HG03457 (cell line): ENCODE data around the gene RHD.
"Not testable (repeated sequence)": the region's sequence is repeated elsewhere in the genome, so short reads cannot be mapped to it uniquely, and the experiment has no call there.

Experiments used
- ATAC-seq: cut with Tn5 transposase; IDR thresholded peaks from one replicate; pipeline ENCODE4 v1.9.1; 2021; ENCODE audit warnings: moderate number of reproducible peaks; ENCODE audit not compliant: unreplicated experiment

RHD gene

DNA sequence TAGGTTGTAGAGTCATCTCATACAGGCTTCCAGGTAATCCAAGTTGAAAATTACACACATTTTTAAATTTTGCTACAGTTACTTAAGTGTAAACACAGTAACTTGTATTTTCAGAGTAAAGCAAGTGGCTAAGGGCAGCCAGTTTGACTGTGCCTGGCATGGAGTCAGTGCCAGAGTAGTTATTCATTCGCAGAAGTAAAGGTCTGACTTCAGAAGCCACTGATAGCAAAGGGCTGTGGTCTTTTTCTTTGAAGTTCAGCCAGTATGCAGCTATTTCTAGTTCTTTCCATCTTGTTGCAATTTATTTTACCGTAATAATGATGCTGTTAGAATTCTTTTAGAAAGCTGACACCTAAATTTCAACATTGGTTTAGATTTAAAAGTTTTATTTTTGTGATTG is 75.2 kb downstream of the RHD start:
- no peak for ATAC-seq

GRCh38 chr1:25349606-25350005 is 77.3 kb downstream of the RHD start:
- ATAC-seq, result no peak

- no peak for ATAC-seq
These were observed 83.6 kb downstream of the RHD start for GRCh38 chr1:25355841-25356395.

- no peak for ATAC-seq
These were observed 84.1 kb downstream of the RHD start for GRCh38 chr1:25356441-25356840.

DNA sequence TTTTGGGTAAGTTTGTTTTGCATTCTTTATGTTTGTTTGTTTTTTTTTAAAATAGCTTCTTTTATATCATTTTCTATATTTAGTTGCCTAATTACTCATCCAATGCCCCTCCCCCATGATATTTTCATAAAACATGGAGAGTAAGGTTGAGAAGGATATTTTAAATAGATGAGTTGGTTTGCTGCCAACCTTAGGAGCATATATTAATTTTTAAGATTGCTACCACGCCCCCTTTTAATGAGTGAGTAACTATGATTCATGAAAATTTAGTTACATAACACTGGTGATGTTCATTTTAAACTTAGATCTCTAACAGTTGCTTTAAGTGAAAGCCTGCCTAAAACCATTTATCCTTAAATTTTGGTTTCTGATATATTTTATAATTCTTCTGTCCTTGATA is 84.5 kb downstream of the RHD start:
- no peak for ATAC-seq

DNA sequence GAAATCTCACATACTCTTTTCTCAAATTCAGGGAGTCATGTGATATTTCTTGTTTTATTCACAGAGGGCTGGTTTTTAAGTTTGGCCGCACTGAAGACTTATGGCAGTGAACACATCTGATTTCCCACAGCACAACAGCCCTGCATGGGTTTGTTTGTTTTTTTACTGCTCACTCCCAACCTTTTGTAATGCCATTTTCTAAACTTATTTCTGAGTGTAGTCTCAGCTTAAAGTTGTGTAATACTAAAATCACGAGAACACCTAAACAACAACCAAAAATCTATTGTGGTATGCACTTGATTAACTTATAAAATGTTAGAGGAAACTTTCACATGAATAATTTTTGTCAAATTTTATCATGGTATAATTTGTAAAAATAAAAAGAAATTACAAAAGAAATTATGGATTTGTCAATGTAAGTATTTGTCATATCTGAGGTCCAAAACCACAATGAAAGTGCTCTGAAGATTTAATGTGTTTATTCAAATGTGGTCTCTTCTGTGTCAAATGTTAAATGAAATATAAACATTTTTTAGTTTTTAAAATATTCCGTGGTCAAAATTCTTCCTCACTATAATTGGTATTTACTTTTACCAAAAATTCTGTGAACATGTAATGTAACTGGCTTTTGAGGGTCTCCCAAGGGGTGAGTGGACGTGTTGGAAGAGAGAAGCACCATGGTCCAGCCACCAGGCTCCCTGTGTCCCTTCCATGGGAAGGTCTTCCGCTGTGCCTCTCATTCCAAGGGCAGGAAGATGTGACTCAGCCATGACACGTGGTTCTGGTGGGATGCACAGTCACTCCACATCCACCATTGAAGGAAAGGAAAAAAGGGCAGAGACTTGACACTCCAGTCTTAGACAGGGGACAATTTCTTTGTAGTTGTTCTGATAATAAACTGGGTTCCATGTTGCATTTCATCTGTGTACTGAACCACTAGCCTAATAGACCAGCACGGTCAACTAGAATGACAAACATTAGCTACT is 88.6 kb downstream of the RHD start:
- no peak for ATAC-seq

DNA sequence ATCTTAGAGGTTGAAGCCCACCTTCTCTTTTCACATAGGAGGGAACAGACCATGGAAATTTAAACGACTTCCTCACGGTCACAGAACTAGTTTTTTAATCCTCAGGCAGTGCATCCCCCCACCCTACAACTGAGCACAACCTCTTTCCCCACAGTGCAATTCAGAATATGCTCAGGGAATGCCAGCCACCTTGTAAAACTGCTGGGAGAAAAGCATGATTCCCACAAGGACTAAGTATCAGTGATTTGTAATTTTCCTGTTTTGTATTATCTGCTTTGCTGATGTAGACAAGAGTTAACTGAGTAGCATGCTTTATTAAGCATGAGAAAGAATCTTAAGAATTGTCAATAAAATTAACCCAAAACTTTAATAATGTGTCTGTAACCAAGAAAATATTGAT is 89.6 kb downstream of the RHD start:
- ATAC-seq, result no peak

- not testable (repeated sequence) for ATAC-seq
These were observed 90.6 kb downstream of the RHD start for GRCh38 chr1:25362634-25363559.

DNA sequence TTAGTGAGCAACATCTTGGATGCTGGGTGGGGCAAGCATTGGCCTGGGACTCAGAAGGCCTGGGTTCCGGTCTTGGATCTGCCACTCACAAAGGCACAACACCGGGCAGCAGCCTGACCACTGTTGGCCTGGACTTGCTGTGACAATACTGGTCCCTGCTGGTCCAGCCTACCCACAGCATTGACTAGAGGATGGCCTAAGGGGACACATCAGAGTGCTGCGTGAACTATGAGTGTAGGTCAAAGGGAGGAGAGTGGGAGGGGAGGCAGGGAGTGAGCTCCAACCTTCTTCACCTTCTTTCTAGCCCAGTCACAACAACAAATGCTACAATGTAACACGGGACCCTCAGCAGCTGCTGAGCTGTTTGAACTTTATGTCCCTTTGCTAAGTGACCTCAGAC is 96.9 kb downstream of the RHD start:
- no peak for ATAC-seq

DNA sequence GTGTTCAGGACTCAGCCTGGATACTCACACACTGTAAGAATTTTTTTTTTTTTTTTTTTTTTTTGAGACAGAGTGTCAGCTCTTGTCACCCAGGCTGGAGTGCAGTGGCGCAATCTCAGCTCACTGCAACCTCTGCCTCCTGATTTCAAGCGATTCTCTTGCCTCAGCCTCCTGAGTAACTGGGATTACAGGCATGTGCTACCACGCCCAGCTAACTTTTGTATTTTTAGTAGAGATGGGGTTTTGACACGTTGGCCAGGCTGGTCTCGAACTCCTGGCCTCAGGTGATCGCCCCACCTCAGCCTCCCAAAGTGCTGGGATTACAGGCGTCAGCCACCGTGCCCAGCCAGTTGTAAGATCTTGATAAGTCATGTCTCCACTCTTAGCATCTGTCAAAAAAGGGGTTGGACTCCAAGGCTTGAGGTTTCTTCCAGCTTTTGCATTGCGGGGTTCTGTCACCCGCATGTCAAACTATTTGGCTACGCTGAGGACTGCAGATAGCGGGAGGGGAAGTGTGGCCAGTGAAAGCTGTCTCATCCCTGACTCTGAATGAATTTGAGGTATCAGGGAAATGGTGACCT is 97.5 kb downstream of the RHD start:
- not testable (repeated sequence) for ATAC-seq

- ATAC-seq, result not testable (repeated sequence)
These were observed 99.4 kb downstream of the RHD start for GRCh38 chr1:25371757-25372156.

DNA sequence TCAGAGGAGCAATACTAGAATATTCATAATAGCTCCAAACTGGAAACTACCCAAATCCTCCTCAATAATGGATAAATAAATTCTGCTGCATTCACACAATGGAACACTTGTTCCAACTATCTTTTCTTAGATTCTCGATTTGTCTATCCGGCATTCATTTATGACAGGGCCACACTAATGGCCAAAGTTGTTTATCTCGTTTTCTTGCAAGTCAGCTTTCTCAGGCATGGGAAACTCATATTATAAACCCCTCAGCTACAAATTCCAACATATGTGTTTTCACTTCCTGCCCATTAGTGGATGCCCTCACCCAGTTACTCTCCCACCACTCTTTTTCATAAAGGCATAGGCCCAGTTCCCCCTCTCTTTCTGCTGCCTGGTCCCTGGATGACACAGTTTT is 106.1 kb downstream of the RHD start:
- ATAC-seq, result not testable (repeated sequence)
